ENCODE data around the gene VASH1. TPM values are rescaled to one million over a fixed set of nuclear protein-coding genes. Genes with fewer than 3 reads are reported as not detected.

Gene VASH1
- total and polyA plus RNA-seq, 2 of the 13 experiments (the other 11 are each of a cell fraction or from before 2014, with no cell fraction given): 0.11 to 0.24 TPM

DNA sequence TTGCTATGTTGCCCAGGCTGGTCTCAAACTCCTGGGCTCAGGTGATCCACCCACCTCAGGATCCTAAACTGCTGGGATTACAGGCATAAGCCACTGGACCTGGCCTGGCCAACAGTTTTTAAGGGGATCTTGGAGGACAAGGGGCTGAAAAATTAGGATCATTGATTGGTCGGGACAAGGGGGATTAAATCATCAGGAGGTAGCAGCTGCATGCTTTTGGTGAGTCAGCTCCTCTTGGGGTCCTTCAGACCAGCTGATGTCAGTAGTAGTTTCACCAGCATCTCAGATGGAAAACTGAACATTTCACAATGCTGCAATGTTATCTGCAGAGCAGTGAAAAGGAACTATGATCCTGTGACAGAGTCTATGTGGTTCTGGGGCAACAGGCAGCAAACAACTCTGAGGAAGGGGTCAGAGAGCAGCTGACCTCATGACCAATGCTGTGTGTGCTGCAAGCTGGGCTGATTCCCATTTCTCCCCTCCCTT is 71.3 kb downstream of the VASH1 start (continued):
- TF ChIP-seq ZBTB21 (CRISPR knock-in tag; IDR thresholded peaks at IDR 0.05) (no peak), ZNF143 (CRISPR knock-in tag; IDR thresholded peaks at IDR 0.05) (no peak), ZKSCAN8 (CRISPR knock-in tag; IDR thresholded peaks at IDR 0.05; ENCODE audit: borderline replicate concordance) (peak; percentile 54; the same call in 1 of the 2 replicates), ZBTB42 (CRISPR knock-in tag; IDR thresholded peaks at IDR 0.05) (no peak), ZMYM4 (CRISPR knock-in tag; IDR thresholded peaks at IDR 0.05) (peak; percentile 69), ZMYM2 (CRISPR knock-in tag; IDR thresholded peaks at IDR 0.05) (peak; percentile 89), PAWR (CRISPR knock-in tag; IDR thresholded peaks at IDR 0.05; ENCODE audit: borderline replicate concordance) (no peak), RNF2 (conservative IDR thresholded peaks at IDR 0.05; ENCODE audit: low read depth) (no peak), PHF8 (CRISPR knock-in tag; IDR thresholded peaks at IDR 0.05) (no peak), NFE2L2 (IDR thresholded peaks at IDR 0.05; ENCODE audit: low read length) (no peak), PCBP1 (IDR thresholded peaks at IDR 0.05; ENCODE audit: borderline replicate concordance, low read depth, low read length) (no peak)
- TF ChIP-seq, protein P1, sequence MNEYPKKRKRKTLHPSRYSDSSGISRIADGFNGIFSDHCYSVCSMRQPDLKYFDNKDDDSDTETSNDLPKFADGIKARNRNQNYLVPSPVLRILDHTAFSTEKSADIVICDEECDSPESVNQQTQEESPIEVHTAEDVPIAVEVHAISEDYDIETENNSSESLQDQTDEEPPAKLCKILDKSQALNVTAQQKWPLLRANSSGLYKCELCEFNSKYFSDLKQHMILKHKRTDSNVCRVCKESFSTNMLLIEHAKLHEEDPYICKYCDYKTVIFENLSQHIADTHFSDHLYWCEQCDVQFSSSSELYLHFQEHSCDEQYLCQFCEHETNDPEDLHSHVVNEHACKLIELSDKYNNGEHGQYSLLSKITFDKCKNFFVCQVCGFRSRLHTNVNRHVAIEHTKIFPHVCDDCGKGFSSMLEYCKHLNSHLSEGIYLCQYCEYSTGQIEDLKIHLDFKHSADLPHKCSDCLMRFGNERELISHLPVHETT (CRISPR knock-in tag; conservative IDR thresholded peaks at IDR 0.05): no peak
- TF ChIP-seq, protein P2, sequence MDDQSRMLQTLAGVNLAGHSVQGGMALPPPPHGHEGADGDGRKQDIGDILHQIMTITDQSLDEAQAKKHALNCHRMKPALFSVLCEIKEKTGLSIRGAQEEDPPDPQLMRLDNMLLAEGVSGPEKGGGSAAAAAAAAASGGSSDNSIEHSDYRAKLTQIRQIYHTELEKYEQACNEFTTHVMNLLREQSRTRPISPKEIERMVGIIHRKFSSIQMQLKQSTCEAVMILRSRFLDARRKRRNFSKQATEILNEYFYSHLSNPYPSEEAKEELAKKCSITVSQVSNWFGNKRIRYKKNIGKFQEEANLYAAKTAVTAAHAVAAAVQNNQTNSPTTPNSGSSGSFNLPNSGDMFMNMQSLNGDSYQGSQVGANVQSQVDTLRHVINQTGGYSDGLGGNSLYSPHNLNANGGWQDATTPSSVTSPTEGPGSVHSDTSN (CRISPR knock-in tag; IDR thresholded peaks at IDR 0.05; ENCODE audit: borderline replicate concordance): no peak
- TF ChIP-seq, protein P3, sequence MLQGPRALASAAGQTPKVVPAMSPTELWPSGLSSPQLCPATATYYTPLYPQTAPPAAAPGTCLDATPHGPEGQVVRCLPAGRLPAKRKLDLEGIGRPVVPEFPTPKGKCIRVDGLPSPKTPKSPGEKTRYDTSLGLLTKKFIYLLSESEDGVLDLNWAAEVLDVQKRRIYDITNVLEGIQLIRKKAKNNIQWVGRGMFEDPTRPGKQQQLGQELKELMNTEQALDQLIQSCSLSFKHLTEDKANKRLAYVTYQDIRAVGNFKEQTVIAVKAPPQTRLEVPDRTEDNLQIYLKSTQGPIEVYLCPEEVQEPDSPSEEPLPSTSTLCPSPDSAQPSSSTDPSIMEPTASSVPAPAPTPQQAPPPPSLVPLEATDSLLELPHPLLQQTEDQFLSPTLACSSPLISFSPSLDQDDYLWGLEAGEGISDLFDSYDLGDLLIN (CRISPR knock-in tag; IDR thresholded peaks at IDR 0.05; ENCODE audit: borderline replicate concordance): no peak
- TF ChIP-seq, protein P4, sequence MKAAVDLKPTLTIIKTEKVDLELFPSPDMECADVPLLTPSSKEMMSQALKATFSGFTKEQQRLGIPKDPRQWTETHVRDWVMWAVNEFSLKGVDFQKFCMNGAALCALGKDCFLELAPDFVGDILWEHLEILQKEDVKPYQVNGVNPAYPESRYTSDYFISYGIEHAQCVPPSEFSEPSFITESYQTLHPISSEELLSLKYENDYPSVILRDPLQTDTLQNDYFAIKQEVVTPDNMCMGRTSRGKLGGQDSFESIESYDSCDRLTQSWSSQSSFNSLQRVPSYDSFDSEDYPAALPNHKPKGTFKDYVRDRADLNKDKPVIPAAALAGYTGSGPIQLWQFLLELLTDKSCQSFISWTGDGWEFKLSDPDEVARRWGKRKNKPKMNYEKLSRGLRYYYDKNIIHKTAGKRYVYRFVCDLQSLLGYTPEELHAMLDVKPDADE (CRISPR knock-in tag; IDR thresholded peaks at IDR 0.05): no peak
- TF ChIP-seq, protein P5, sequence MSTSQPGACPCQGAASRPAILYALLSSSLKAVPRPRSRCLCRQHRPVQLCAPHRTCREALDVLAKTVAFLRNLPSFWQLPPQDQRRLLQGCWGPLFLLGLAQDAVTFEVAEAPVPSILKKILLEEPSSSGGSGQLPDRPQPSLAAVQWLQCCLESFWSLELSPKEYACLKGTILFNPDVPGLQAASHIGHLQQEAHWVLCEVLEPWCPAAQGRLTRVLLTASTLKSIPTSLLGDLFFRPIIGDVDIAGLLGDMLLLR (CRISPR knock-in tag; IDR thresholded peaks at IDR 0.05): no peak
- TF ChIP-seq, protein P6, sequence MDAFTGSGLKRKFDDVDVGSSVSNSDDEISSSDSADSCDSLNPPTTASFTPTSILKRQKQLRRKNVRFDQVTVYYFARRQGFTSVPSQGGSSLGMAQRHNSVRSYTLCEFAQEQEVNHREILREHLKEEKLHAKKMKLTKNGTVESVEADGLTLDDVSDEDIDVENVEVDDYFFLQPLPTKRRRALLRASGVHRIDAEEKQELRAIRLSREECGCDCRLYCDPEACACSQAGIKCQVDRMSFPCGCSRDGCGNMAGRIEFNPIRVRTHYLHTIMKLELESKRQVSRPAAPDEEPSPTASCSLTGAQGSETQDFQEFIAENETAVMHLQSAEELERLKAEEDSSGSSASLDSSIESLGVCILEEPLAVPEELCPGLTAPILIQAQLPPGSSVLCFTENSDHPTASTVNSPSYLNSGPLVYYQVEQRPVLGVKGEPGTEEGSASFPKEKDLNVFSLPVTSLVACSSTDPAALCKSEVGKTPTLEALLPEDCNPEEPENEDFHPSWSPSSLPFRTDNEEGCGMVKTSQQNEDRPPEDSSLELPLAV (CRISPR knock-in tag; conservative IDR thresholded peaks at IDR 0.05; ENCODE audit: low read depth): no peak
- TF ChIP-seq, protein P7, sequence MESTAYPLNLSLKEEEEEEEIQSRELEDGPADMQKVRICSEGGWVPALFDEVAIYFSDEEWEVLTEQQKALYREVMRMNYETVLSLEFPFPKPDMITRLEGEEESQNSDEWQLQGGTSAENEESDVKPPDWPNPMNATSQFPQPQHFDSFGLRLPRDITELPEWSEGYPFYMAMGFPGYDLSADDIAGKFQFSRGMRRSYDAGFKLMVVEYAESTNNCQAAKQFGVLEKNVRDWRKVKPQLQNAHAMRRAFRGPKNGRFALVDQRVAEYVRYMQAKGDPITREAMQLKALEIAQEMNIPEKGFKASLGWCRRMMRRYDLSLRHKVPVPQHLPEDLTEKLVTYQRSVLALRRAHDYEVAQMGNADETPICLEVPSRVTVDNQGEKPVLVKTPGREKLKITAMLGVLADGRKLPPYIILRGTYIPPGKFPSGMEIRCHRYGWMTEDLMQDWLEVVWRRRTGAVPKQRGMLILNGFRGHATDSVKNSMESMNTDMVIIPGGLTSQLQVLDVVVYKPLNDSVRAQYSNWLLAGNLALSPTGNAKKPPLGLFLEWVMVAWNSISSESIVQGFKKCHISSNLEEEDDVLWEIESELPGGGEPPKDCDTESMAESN (CRISPR knock-in tag; conservative IDR thresholded peaks at IDR 0.05): peak; percentile 28; the same call in 1 of the 2 replicates
- TF ChIP-seq, protein P8, sequence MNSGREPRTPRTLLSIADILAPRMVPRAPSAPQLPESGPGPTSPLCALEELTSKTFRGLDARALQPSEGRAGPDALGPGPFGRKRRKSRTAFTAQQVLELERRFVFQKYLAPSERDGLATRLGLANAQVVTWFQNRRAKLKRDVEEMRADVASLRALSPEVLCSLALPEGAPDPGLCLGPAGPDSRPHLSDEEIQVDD (CRISPR knock-in tag; IDR thresholded peaks at IDR 0.05; ENCODE audit: borderline replicate concordance): no peak
